A549 (cell line): ENCODE measurements around the gene TSC2. TPM values are rescaled to one million over a fixed set of nuclear protein-coding genes. Genes with fewer than 3 reads are reported as not detected.

Experiments
- ATAC-seq, 2 experiments: fragments of 200-7000 bp in 1 of 2; fragments of >200 bp in 1 of 2; cut with Nextera tagmentation in 1 of 2; cut with Tn5 transposase in 1 of 2; 3 replicates each; pipeline versions ENCODE4 v1.8.0 to v1.9.1; 2018 to 2020; ENCODE audit warnings: mild to moderate bottlenecking in 1 of 2, moderate library complexity in 1 of 2
- CTCF ChIA-PET: fragments of 300-600 bp; sonication (Branson Sonifier 250); formaldehyde crosslinking; extraction: SDS; loops from one replicate; lab custom pipeline; 2021; ENCODE audit warnings: antibody characterized with exemption, inconsistent platforms; lab: Yijun Ruan, JAX
- POLR2A ChIA-PET: fragments of 350-600 bp; formaldehyde crosslinking; extraction: SDS; loops from one replicate; lab custom pipeline; 2021; ENCODE audit warnings: antibody characterized with exemption, inconsistent platforms; lab: Yijun Ruan, JAX
- DNase-seq, 2 experiments: peaks; one replicate each; pipeline versions ENCODE4 v3.0.0 to v3.0.0-alpha.2; 2011 to 2016; ENCODE audit warnings: low read depth in 1 of 2, low spot score in 1 of 2
- FAIRE-seq: peaks from 2 replicates; lab custom pipeline; 2011; peaks lifted over from hg19 to GRCh38; lab: Jason Lieb, UNC
- H3K27ac ChIP-seq, 2 experiments: fragments of >200 bp; sonication (Bioruptor Twin); formaldehyde crosslinking; 3 replicates each; pipeline ENCODE4 v1.5.1; 2016 to 2017
- H3K4me1 ChIP-seq: fragments of >200 bp; sonication (Bioruptor Twin); formaldehyde crosslinking; 3 replicates; pipeline ENCODE4 v1.6.1; 2016
- H3K4me2 ChIP-seq: fragments of >200 bp; sonication (Bioruptor Twin); formaldehyde crosslinking; 3 replicates; pipeline ENCODE4 v1.6.1; 2016
- H3K4me3 ChIP-seq: fragments of >200 bp; sonication (Bioruptor Twin); formaldehyde crosslinking; 3 replicates; pipeline ENCODE4 v1.5.1; 2016
- H3K9me3 ChIP-seq: fragments of >200 bp; sonication (Bioruptor Twin); formaldehyde crosslinking; 3 replicates; pipeline ENCODE4 v1.6.1; 2016
- BCL3 ChIP-seq: fragments of >200 bp; sonication (Bioruptor Twin); formaldehyde crosslinking; IDR thresholded peaks from 3 replicates; pipeline ENCODE4 v1.6.1; 2016
- CTCF ChIP-seq: fragments of >200 bp; sonication (Bioruptor Twin); formaldehyde crosslinking; IDR thresholded peaks from 3 replicates; pipeline ENCODE4 v1.5.1; 2016
- EHF ChIP-seq: fragments of 250-450 bp; sonication (Bioruptor Pico); IDR thresholded peaks from 2 replicates; pipeline ENCODE4 v1.5.0; 2020; ENCODE audit warnings: mild to moderate bottlenecking
- EP300 ChIP-seq, 2 experiments: fragments of >200 bp; sonication (Bioruptor Twin); formaldehyde crosslinking; IDR thresholded peaks; 2 replicates in 1 of 2; 3 replicates in 1 of 2; pipeline ENCODE4 v1.6.1; 2016 to 2017
- FOXS1 ChIP-seq: fragments of 250-450 bp; sonication (Bioruptor Pico); IDR thresholded peaks from 2 replicates; pipeline ENCODE4 v1.5.0; 2020; ENCODE audit warnings: mild to moderate bottlenecking, moderate library complexity
- GATA3 ChIP-seq: IDR thresholded peaks from 2 replicates; pipeline ENCODE4 v1.6.1; 2012; ENCODE audit warnings: borderline replicate concordance
- HOXA7 ChIP-seq: fragments of 250-450 bp; sonication (Bioruptor Pico); IDR thresholded peaks from 2 replicates; pipeline ENCODE4 v1.5.0; 2020; ENCODE audit warnings: mild to moderate bottlenecking, moderate library complexity
- PHF8 ChIP-seq: fragments of 200-600 bp; sonication (generic); IDR thresholded peaks from 2 replicates; pipeline ENCODE4 v1.6.1; 2016; ENCODE audit warnings: low read depth, mild to moderate bottlenecking, antibody characterized with exemption, moderate library complexity, borderline replicate concordance
- POLR2AphosphoS2 ChIP-seq: conservative IDR thresholded peaks from 2 replicates; pipeline ENCODE4 v1.6.1; 2012; ENCODE audit warnings: low read length, improper control_type of control experiment, inconsistent platforms
- RAD21 ChIP-seq, 2 experiments: fragments of >200 bp in 1 of 2; sonication (Bioruptor Twin) in 1 of 2; formaldehyde crosslinking in 1 of 2; IDR thresholded peaks in 1 of 2; conservative IDR thresholded peaks in 1 of 2; 2 replicates in 1 of 2; 3 replicates in 1 of 2; pipeline ENCODE4 v1.6.1; 2012 to 2018; ENCODE audit warnings: inconsistent platforms in 1 of 2
- RCOR1 ChIP-seq: fragments of 150-350 bp; IDR thresholded peaks from 2 replicates; pipeline ENCODE4 v1.6.1; 2014; ENCODE audit warnings: antibody characterized with exemption, low read length, low read depth
- RFX5 ChIP-seq: fragments of 450-650 bp; IDR thresholded peaks from 2 replicates; pipeline ENCODE4 v1.7.1; 2014; ENCODE audit warnings: antibody characterized with exemption, mild to moderate bottlenecking, moderate library complexity
- SMC3 ChIP-seq: fragments of >200 bp; sonication (Bioruptor Twin); formaldehyde crosslinking; IDR thresholded peaks from 3 replicates; pipeline ENCODE4 v1.6.1; 2018; ENCODE audit warnings: inconsistent platforms
- TP53 ChIP-seq: fragments of 250-450 bp; sonication (Bioruptor Pico); IDR thresholded peaks from 2 replicates; pipeline ENCODE4 v1.5.0; 2021; ENCODE audit warnings: mild to moderate bottlenecking, moderate library complexity
- USF2 ChIP-seq: fragments of 450-650 bp; IDR thresholded peaks from 2 replicates; pipeline ENCODE4 v1.6.1; 2014; ENCODE audit warnings: antibody characterized with exemption
- ZNF302 ChIP-seq: fragments of 250-450 bp; sonication (Bioruptor Pico); IDR thresholded peaks from 2 replicates; pipeline ENCODE4 v1.9.0; 2021; ENCODE audit warnings: inconsistent platforms, mild to moderate bottlenecking, moderate library complexity
- WGBS: methylation state at CpG from one replicate; pipeline ENCODE4 v1.1.6; 2017; ENCODE audit errors: missing lambda C conversion rate; 5-methylcytosine and 5-hydroxymethylcytosine counted together
- polyA plus RNA-seq, 4 experiments: library from polyadenylated mRNA; depleted of rRNA in 3 of 4; stranded (reverse); fragments of >200 nt; fragmentation: RNase III in 1 of 4; extraction: RNeasy Plus Mini Kit Qiagen cat#74134 plus additional on column Dnase treatment in 1 of 4; gene quantifications; 2 replicates in 3 of 4; 3 replicates in 1 of 4; pipeline ENCODE4 v1.2.3, GENCODE V29; 2011 to 2017

Gene TSC2
- polyA plus RNA-seq, 2 of the 4 experiments (the other 2 are of a cell fraction), result 32.6 to 47.3 TPM

- TF ChIP-seq EP300 (IDR thresholded peaks at IDR 0.05) (no peak), TP53 (CRISPR knock-in tag) (no peak), SMC3 (no peak), EHF (CRISPR knock-in tag) (no peak), RFX5 (no peak), ZNF302 (CRISPR knock-in tag) (no peak)
Measured at GRCh38 chr16:2004795-2005517, 42.8 kb upstream of the TSC2 start (continued).

- ATAC-seq, result peak in 1 of 2 experiments; percentile 9; a peak in 2 of 6 replicates
- peak in 1 of 2 experiments; percentile 64 for DNase-seq
Measured at GRCh38 chr16:2005646-2006045, 42.1 kb upstream of the TSC2 start.

GRCh38 chr16:2006317-2006716 is 41.5 kb upstream of the TSC2 start:
- no peak overlapping the region for H3K4me2 ChIP-seq
- TF ChIP-seq FOXS1 (CRISPR knock-in tag) (no peak), POLR2AphosphoS2 (no peak), HOXA7 (no peak), GATA3 (no peak), BCL3 (no peak)
- TF ChIP-seq, all 56 proteins: peak for 0
- CTCF ChIA-PET, result interaction anchor here (1.5 to 11.3 kb wide), 5 partner anchors 16 to 139 kb away, joined by 3 to 196 read pairs (median 52); partner anchors contain the start of genes GFER, NOXO1, RAB26 and RNF151
- no peak for ATAC-seq
- Histone ChIP-seq H3K27ac (peak overlapping the region in 1 of 2 experiments; percentile 95; a peak in 2 of 6 replicates), H3K4me1 (peaks cover 55% of the 10 kb centered on the region), H3K9me3 (no peaks in the 10 kb centered on the region), H3K4me3 (no peak overlapping the region)
- 87% methylated on average over 8 of the region's 8 CpGs for WGBS
- POLR2A ChIA-PET, result no interaction called here
- no peak for FAIRE-seq
- DNase-seq, result no peak

More at GRCh38 chr16:2005646-2006045, 42.1 kb upstream of the TSC2 start:
- H3K4me3 ChIP-seq, result no peak overlapping the region
- POLR2A ChIA-PET, result no interaction called here
- FAIRE-seq, result no peak
- no peaks in the 10 kb centered on the region for H3K9me3 ChIP-seq
- WGBS, result 84% methylated on average over 11 of the region's 21 CpGs
- no peak overlapping the region for H3K4me2 ChIP-seq
- TF ChIP-seq USF2, result no peak
- TF ChIP-seq PHF8, result no peak
- TF ChIP-seq FOXS1 (CRISPR knock-in tag), result no peak
- TF ChIP-seq CTCF, result peak; percentile 14; the same call in 1 of the 3 replicates
- peak; percentile 43 to 62 for TF ChIP-seq RAD21 (conservative IDR thresholded peaks at IDR 0.05 in 1 of 2, IDR thresholded peaks at IDR 0.05 in 1 of 2)
- TF ChIP-seq RCOR1, result no peak
- TF ChIP-seq, all 56 proteins: peak for 2
- H3K27ac ChIP-seq, result peak overlapping the region in 1 of 2 experiments; percentile 19; a peak in 1 of 6 replicates
- H3K4me1 ChIP-seq, result peaks cover 52% of the 10 kb centered on the region
- CTCF ChIA-PET, result interaction anchor here (0.9 to 11.3 kb wide), 13 partner anchors 8 to 146 kb away, joined by 3 to 196 read pairs (median 15); partner anchors contain the start of genes GFER, NOXO1, RAB26 and RNF151
